ENCODE results near the gene SF3A1. TPM values are rescaled to one million over a fixed set of nuclear protein-coding genes. Genes with fewer than 3 reads are reported as not detected.
A peak's percentile ranks its signal among the peaks of the same experiment; 100 is the strongest.

SF3A1 gene
- total and polyA plus RNA-seq, 9 of the 15 experiments (the other 6 are each of a cell fraction or from before 2014, with no cell fraction given) = 6.7 to 228 (median 13.0) TPM

- TF ChIP-seq ZNF740 (CRISPR knock-in tag; IDR thresholded peaks at IDR 0.05) (peak; percentile 53; the same call in 1 of the 2 replicates), ZNF740 (tag; IDR thresholded peaks at IDR 0.05) (no peak), TGIF2 (CRISPR knock-in tag; IDR thresholded peaks at IDR 0.05) (no peak), ZSCAN32 (CRISPR knock-in tag; IDR thresholded peaks at IDR 0.05) (no peak), FOS (IDR thresholded peaks at IDR 0.05; ENCODE audit: extremely low read depth, insufficient read length) (no peak), GATAD2B (IDR thresholded peaks at IDR 0.05; ENCODE audit: borderline replicate concordance) (0 out of 2 replicates have a peak, but pooled peaks have one; percentile 19), SP2 (IDR thresholded peaks at IDR 0.05; ENCODE audit: extremely low read depth, low read depth, low read length, poor library complexity, severe bottlenecking) (no peak), TEAD4 (IDR thresholded peaks at IDR 0.05; ENCODE audit: low read length) (no peak), TEAD4 (CRISPR knock-in tag; IDR thresholded peaks at IDR 0.05; ENCODE audit: borderline replicate concordance) (no peak), ZNF408 (CRISPR knock-in tag; IDR thresholded peaks at IDR 0.05; ENCODE audit: low read depth) (no peak), E2F4 (CRISPR knock-in tag; IDR thresholded peaks at IDR 0.05; ENCODE audit: low read depth) (no peak), PHTF2 (CRISPR knock-in tag; IDR thresholded peaks at IDR 0.05) (no peak), SAP30 (IDR thresholded peaks at IDR 0.05; ENCODE audit: borderline replicate concordance, insufficient read depth, low read depth, low read length, poor library complexity, severe bottlenecking) (peak; percentile 87), CEBPZ (IDR thresholded peaks at IDR 0.05; ENCODE audit: borderline replicate concordance, low read depth, low read length) (no peak), MTA1 (IDR thresholded peaks at IDR 0.05; ENCODE audit: borderline replicate concordance) (peak; percentile 93), EGR1 (conservative IDR thresholded peaks at IDR 0.05) (no peak), MCM7 (IDR thresholded peaks at IDR 0.05) (no peak), SLC30A9 (CRISPR knock-in tag; IDR thresholded peaks at IDR 0.05) (no peak), NELFE (IDR thresholded peaks at IDR 0.05; ENCODE audit: insufficient read depth, insufficient read length) (no peak), NR2C2 (CRISPR knock-in tag; IDR thresholded peaks at IDR 0.05) (no peak), NR2C2 (tag; IDR thresholded peaks at IDR 0.05) (peak; percentile 46; the same call in 1 of the 2 replicates), NR4A1 (CRISPR knock-in tag; IDR thresholded peaks at IDR 0.05) (no peak), NR4A1 (tag; IDR thresholded peaks at IDR 0.05) (no peak), NFIX (CRISPR knock-in tag; IDR thresholded peaks at IDR 0.05; ENCODE audit: low read depth) (no peak), ZNF174 (CRISPR knock-in tag; IDR thresholded peaks at IDR 0.05) (no peak)
Observed at GRCh38 chr22:30356449-30357235, at the start of gene SF3A1, which contains the start of gene CCDC157 (continued).

All from K562 (cell line).